ENCODE results near the gene PLEKHG3.

- TF ChIP-seq, protein P1, sequence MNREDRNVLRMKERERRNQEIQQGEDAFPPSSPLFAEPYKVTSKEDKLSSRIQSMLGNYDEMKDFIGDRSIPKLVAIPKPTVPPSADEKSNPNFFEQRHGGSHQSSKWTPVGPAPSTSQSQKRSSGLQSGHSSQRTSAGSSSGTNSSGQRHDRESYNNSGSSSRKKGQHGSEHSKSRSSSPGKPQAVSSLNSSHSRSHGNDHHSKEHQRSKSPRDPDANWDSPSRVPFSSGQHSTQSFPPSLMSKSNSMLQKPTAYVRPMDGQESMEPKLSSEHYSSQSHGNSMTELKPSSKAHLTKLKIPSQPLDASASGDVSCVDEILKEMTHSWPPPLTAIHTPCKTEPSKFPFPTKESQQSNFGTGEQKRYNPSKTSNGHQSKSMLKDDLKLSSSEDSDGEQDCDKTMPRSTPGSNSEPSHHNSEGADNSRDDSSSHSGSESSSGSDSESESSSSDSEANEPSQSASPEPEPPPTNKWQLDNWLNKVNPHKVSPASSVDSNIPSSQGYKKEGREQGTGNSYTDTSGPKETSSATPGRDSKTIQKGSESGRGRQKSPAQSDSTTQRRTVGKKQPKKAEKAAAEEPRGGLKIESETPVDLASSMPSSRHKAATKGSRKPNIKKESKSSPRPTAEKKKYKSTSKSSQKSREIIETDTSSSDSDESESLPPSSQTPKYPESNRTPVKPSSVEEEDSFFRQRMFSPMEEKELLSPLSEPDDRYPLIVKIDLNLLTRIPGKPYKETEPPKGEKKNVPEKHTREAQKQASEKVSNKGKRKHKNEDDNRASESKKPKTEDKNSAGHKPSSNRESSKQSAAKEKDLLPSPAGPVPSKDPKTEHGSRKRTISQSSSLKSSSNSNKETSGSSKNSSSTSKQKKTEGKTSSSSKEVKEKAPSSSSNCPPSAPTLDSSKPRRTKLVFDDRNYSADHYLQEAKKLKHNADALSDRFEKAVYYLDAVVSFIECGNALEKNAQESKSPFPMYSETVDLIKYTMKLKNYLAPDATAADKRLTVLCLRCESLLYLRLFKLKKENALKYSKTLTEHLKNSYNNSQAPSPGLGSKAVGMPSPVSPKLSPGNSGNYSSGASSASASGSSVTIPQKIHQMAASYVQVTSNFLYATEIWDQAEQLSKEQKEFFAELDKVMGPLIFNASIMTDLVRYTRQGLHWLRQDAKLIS (CRISPR knock-in tag; IDR thresholded peaks at IDR 0.05; ENCODE audit: borderline replicate concordance): no peak
- no peak for TF ChIP-seq CTCF (IDR thresholded peaks at IDR 0.05)
- TF ChIP-seq CREB1 (CRISPR knock-in tag; IDR thresholded peaks at IDR 0.05): no peak
- no peak for TF ChIP-seq SP1 (CRISPR knock-in tag; conservative IDR thresholded peaks at IDR 0.05)
- TF ChIP-seq ETV6 (CRISPR knock-in tag; IDR thresholded peaks at IDR 0.05): no peak
- TF ChIP-seq SMAD4 (CRISPR knock-in tag; IDR thresholded peaks at IDR 0.05): no peak
- TF ChIP-seq FOXJ3 (CRISPR knock-in tag; IDR thresholded peaks at IDR 0.05; ENCODE audit: borderline replicate concordance): no peak
- TF ChIP-seq, protein P2, sequence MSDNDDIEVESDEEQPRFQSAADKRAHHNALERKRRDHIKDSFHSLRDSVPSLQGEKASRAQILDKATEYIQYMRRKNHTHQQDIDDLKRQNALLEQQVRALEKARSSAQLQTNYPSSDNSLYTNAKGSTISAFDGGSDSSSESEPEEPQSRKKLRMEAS (CRISPR knock-in tag; IDR thresholded peaks at IDR 0.05): no peak
- TF ChIP-seq PRDM15 (CRISPR knock-in tag; IDR thresholded peaks at IDR 0.05): no peak
- no peak for TF ChIP-seq RELA (CRISPR knock-in tag; IDR thresholded peaks at IDR 0.05; ENCODE audit: borderline replicate concordance)
- TF ChIP-seq ZNF423 (CRISPR knock-in tag; IDR thresholded peaks at IDR 0.05): no peak
These were observed 49.1 kb downstream of the PLEKHG3 start for GRCh38 chr14:64753374-64753773.

All from WTC11 (cell line).